Measurements from ENCODE around the gene DMP1. TPM values are rescaled to one million over a fixed set of nuclear protein-coding genes. Genes with fewer than 3 reads are reported as not detected.

DMP1 gene
- total and polyA plus RNA-seq, 2 of the 13 experiments (the other 11 are each of a cell fraction or from before 2014, with no cell fraction given): not detected

DNA sequence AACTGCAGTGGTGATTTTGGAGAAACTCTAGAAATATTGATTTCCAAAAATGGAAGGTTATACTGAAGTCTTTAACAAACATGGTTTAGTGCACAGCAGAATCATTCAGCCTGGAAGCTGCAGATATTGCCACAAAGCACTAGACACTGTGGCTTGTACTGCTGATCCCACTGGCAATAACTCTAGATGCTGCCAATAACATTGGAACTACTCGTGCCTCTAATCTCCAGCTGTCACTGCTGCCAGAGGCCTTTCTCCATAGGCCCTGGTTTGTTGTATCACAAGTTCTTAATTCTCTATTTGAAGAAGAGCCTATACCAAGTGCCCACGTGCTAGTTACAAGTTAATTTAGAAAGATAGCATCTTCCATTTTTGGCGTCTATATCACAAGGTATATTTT is 19.3 kb downstream of the DMP1 start:
- Histone ChIP-seq H3K4me1 (ENCODE audit: insufficient read depth, low read length) (no peaks in the 10 kb centered on the region), H3K9me3 (ENCODE audit: low read length) (peaks cover 8% of the 10 kb centered on the region; the same call in 1 of the 2 replicates), H2AFZ (ENCODE audit: low read length) (no peak overlapping the region), H3K36me3 (replicated peaks in 1 of 2; ENCODE audit: control insufficient read depth in 1 of 2, insufficient read depth in 2 of 2, low read length in 2 of 2) (no peaks in the 10 kb centered on the region), H3K79me2 (ENCODE audit: insufficient read depth, low read length) (no peaks in the 10 kb centered on the region), H4K20me1 (ENCODE audit: insufficient read depth, low read length) (no peaks in the 10 kb centered on the region), H3K27ac (ENCODE audit: extremely low read length, insufficient read depth, low read length) (no peak overlapping the region), H3K9ac (ENCODE audit: insufficient read depth, low read depth, low read length) (no peak overlapping the region), H3K4me3 (replicated peaks in 1 of 3; ENCODE audit: insufficient read depth in 1 of 3, low read depth in 2 of 3, low read length in 3 of 3) (no peak overlapping the region), H3K27me3 (ENCODE audit: control insufficient read depth in 1 of 2, insufficient read depth in 2 of 2, low read length in 2 of 2) (no peaks in the 10 kb centered on the region), H3K4me2 (ENCODE audit: low read depth, low read length) (no peak overlapping the region)
- in situ Hi-C loops (cut with HindIII; ENCODE audit: extremely low pct_ligation_motif_present, low pct_unique_long_range_greater_than_20kb): no loop called here
- WGBS (ENCODE audit: low lambda C conversion rate): 16% methylated on average over 3 of the region's 3 CpGs
- no peak for FAIRE-seq
- BruUV-seq (replicated peaks): no TSS peak
- TF ChIP-seq, protein P1, sequence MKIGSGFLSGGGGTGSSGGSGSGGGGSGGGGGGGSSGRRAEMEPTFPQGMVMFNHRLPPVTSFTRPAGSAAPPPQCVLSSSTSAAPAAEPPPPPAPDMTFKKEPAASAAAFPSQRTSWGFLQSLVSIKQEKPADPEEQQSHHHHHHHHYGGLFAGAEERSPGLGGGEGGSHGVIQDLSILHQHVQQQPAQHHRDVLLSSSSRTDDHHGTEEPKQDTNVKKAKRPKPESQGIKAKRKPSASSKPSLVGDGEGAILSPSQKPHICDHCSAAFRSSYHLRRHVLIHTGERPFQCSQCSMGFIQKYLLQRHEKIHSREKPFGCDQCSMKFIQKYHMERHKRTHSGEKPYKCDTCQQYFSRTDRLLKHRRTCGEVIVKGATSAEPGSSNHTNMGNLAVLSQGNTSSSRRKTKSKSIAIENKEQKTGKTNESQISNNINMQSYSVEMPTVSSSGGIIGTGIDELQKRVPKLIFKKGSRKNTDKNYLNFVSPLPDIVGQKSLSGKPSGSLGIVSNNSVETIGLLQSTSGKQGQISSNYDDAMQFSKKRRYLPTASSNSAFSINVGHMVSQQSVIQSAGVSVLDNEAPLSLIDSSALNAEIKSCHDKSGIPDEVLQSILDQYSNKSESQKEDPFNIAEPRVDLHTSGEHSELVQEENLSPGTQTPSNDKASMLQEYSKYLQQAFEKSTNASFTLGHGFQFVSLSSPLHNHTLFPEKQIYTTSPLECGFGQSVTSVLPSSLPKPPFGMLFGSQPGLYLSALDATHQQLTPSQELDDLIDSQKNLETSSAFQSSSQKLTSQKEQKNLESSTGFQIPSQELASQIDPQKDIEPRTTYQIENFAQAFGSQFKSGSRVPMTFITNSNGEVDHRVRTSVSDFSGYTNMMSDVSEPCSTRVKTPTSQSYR (CRISPR knock-in tag; IDR thresholded peaks at IDR 0.05; ENCODE audit: borderline replicate concordance): no peak
- no peak for TF ChIP-seq MAFG (CRISPR knock-in tag; IDR thresholded peaks at IDR 0.05)
- no peak for TF ChIP-seq ELF1 (CRISPR knock-in tag; IDR thresholded peaks at IDR 0.05)
- TF ChIP-seq, protein P2, sequence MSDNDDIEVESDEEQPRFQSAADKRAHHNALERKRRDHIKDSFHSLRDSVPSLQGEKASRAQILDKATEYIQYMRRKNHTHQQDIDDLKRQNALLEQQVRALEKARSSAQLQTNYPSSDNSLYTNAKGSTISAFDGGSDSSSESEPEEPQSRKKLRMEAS (IDR thresholded peaks at IDR 0.05): no peak
- no peak for TF ChIP-seq ZNF333 (CRISPR knock-in tag; IDR thresholded peaks at IDR 0.05; ENCODE audit: borderline replicate concordance)
- TF ChIP-seq JARID2 (CRISPR knock-in tag; IDR thresholded peaks at IDR 0.05; ENCODE audit: insufficient replicate concordance): no peak
- no peak for TF ChIP-seq ATM (IDR thresholded peaks at IDR 0.05; ENCODE audit: borderline replicate concordance)
- ChIA-PET POLR2A (no interaction called here), CTCF (ENCODE audit: low intra/inter-chr PET ratio, low total read pairs) (no interaction called here)
- DNase-seq (ENCODE audit: low spot score): no peak
- ATAC-seq: no peak
- intact Hi-C loops (cut with micrococcal nuclease; ENCODE audit: unreplicated experiment): no loop called here
